Astrocyte (in vitro differentiated cells and primary cell): Measurements from ENCODE around the gene EPAS1. TPM values are rescaled to one million over a fixed set of nuclear protein-coding genes. Genes with fewer than 3 reads are reported as not detected.

ENCODE experiments used
- DNase-seq: peaks from one replicate; pipeline ENCODE4 v3.0.0-alpha.2; 2010; ENCODE audit warnings: low read depth
- FAIRE-seq: peaks from 2 replicates; lab custom pipeline; 2011; peaks lifted over from hg19 to GRCh38; lab: Jason Lieb, UNC
- H2AFZ ChIP-seq: 2 replicates; pipeline ENCODE4 v1.6.0; 2012; ENCODE audit warnings: low read depth, low read length, inconsistent platforms
- H3K27ac ChIP-seq: 2 replicates; pipeline ENCODE4 v1.5.1; 2011; ENCODE audit warnings: low read depth, low read length, inconsistent platforms
- H3K27me3 ChIP-seq: 2 replicates; pipeline ENCODE4 v1.6.0; 2011; ENCODE audit warnings: low read length, inconsistent platforms; ENCODE audit not compliant: insufficient read depth
- H3K36me3 ChIP-seq: 2 replicates; pipeline ENCODE4 v1.5.1; 2011; ENCODE audit warnings: low read length, inconsistent platforms; ENCODE audit not compliant: insufficient read depth
- H3K4me1 ChIP-seq: 2 replicates; pipeline ENCODE4 v1.5.1; 2011; ENCODE audit warnings: low read length, inconsistent platforms; ENCODE audit not compliant: insufficient read depth
- H3K4me2 ChIP-seq: 2 replicates; pipeline ENCODE4 v1.6.0; 2012; ENCODE audit warnings: low read length, inconsistent platforms
- H3K4me3 ChIP-seq: 2 replicates; pipeline ENCODE4 v1.5.1; 2011; ENCODE audit warnings: low read depth, mild to moderate bottlenecking, low read length, inconsistent platforms; ENCODE audit not compliant: insufficient read depth
- H3K79me2 ChIP-seq: 2 replicates; pipeline ENCODE4 v1.6.0; 2012; ENCODE audit warnings: mild to moderate bottlenecking, low read length, inconsistent platforms; ENCODE audit not compliant: insufficient read depth
- H3K9ac ChIP-seq: 2 replicates; pipeline ENCODE4 v1.6.0; 2012; ENCODE audit warnings: mild to moderate bottlenecking, low read length, inconsistent platforms
- H3K9me3 ChIP-seq: 2 replicates; pipeline ENCODE4 v1.5.1; 2012; ENCODE audit warnings: low read depth, mild to moderate bottlenecking, low read length, inconsistent platforms; ENCODE audit not compliant: insufficient read depth
- H4K20me1 ChIP-seq: 2 replicates; pipeline ENCODE4 v1.6.0; 2012; ENCODE audit warnings: low read length, inconsistent platforms; ENCODE audit not compliant: insufficient read depth
- H3K27ac Mint-ChIP-seq: one replicate; pipeline ENCODE4 v1.8.0; 2021; ENCODE audit warnings: mild to moderate bottlenecking, mixed read lengths; ENCODE audit not compliant: unreplicated experiment
- H3K27me3 Mint-ChIP-seq: one replicate; pipeline ENCODE4 v1.8.0; 2021; ENCODE audit warnings: low read depth, mixed read lengths; ENCODE audit not compliant: unreplicated experiment
- H3K36me3 Mint-ChIP-seq: one replicate; pipeline ENCODE4 v1.8.0; 2021; ENCODE audit warnings: low read depth, mixed read lengths; ENCODE audit not compliant: unreplicated experiment
- H3K4me1 Mint-ChIP-seq: one replicate; pipeline ENCODE4 v1.8.0; 2021; ENCODE audit warnings: low read depth, mixed read lengths; ENCODE audit not compliant: unreplicated experiment
- H3K4me3 Mint-ChIP-seq: one replicate; pipeline ENCODE4 v1.8.0; 2021; ENCODE audit warnings: mild to moderate bottlenecking, moderate library complexity, mixed read lengths; ENCODE audit not compliant: unreplicated experiment
- H3K9me3 Mint-ChIP-seq: one replicate; pipeline ENCODE4 v1.8.0; 2021; ENCODE audit warnings: mild to moderate bottlenecking, mixed read lengths; ENCODE audit not compliant: unreplicated experiment
- CTCF ChIP-seq: IDR thresholded peaks from 2 replicates; pipeline ENCODE4 v1.5.1; 2011; ENCODE audit warnings: low read depth, mild to moderate bottlenecking, inconsistent platforms, low read length, moderate library complexity; ENCODE audit not compliant: insufficient read depth
- EZH2 ChIP-seq: IDR thresholded peaks from 2 replicates; pipeline ENCODE4 v1.6.1; 2012; ENCODE audit warnings: mild to moderate bottlenecking, low read length, inconsistent platforms; ENCODE audit not compliant: insufficient read depth
- total RNA-seq: library from RNA; stranded (reverse); gene quantifications from 2 replicates; pipeline ENCODE4 v1.2.1, GENCODE V29; 2021

Gene EPAS1
- total RNA-seq, 1 donor from 2014 or later, result 42.8 TPM

- DNase-seq (no peak), FAIRE-seq (no peak)
- peaks cover 3% of the 10 kb centered on the region for H3K27me3 ChIP-seq
- Mint-ChIP-seq H3K9me3 (peaks cover 3% of the 10 kb centered on the region), H3K27me3 (peaks cover 41% of the 10 kb centered on the region), H3K4me1 (no peaks in the 10 kb centered on the region), H3K27ac (no peak overlapping the region), H3K36me3 (peaks cover 24% of the 10 kb centered on the region), H3K4me3 (no peak overlapping the region)
- no peak overlapping the region for H3K27ac ChIP-seq
- H3K4me3 ChIP-seq, result no peak overlapping the region
- H3K79me2 ChIP-seq, result no peaks in the 10 kb centered on the region
- H2AFZ ChIP-seq, result no peak overlapping the region
- no peak for TF ChIP-seq EZH2
- no peaks in the 10 kb centered on the region for H4K20me1 ChIP-seq
- H3K36me3 ChIP-seq, result no peaks in the 10 kb centered on the region
- H3K9me3 ChIP-seq, result no peaks in the 10 kb centered on the region
- no peaks in the 10 kb centered on the region for H3K4me1 ChIP-seq
- no peak overlapping the region for H3K4me2 ChIP-seq
- no peak overlapping the region for H3K9ac ChIP-seq
These were observed 51.9 kb downstream of the EPAS1 start for GRCh38 chr2:46349115-46349547.

GRCh38 chr2:46350029-46350689 is 53.0 kb downstream of the EPAS1 start:
- DNase-seq, result peak; percentile 31
- peaks cover 3% of the 10 kb centered on the region for H3K9me3 Mint-ChIP-seq
- no peak for FAIRE-seq
- no peak overlapping the region for H3K4me3 Mint-ChIP-seq
- no peak overlapping the region for H2AFZ ChIP-seq
- no peak for TF ChIP-seq CTCF
- TF ChIP-seq EZH2, result no peak
- no peak overlapping the region for H3K27ac ChIP-seq
- H3K4me2 ChIP-seq, result no peak overlapping the region
- H3K4me1 ChIP-seq, result no peaks in the 10 kb centered on the region
- peaks cover 3% of the 10 kb centered on the region for H3K27me3 ChIP-seq
- H3K36me3 Mint-ChIP-seq, result peaks cover 24% of the 10 kb centered on the region
- no peaks in the 10 kb centered on the region for H3K79me2 ChIP-seq
- H3K36me3 ChIP-seq, result no peaks in the 10 kb centered on the region
- H3K9me3 ChIP-seq, result no peaks in the 10 kb centered on the region
- no peaks in the 10 kb centered on the region for H4K20me1 ChIP-seq
- no peak overlapping the region for H3K9ac ChIP-seq
- no peak overlapping the region for H3K27ac Mint-ChIP-seq
- H3K27me3 Mint-ChIP-seq, result peaks cover 41% of the 10 kb centered on the region
- no peaks in the 10 kb centered on the region for H3K4me1 Mint-ChIP-seq
- H3K4me3 ChIP-seq, result no peak overlapping the region

DNA sequence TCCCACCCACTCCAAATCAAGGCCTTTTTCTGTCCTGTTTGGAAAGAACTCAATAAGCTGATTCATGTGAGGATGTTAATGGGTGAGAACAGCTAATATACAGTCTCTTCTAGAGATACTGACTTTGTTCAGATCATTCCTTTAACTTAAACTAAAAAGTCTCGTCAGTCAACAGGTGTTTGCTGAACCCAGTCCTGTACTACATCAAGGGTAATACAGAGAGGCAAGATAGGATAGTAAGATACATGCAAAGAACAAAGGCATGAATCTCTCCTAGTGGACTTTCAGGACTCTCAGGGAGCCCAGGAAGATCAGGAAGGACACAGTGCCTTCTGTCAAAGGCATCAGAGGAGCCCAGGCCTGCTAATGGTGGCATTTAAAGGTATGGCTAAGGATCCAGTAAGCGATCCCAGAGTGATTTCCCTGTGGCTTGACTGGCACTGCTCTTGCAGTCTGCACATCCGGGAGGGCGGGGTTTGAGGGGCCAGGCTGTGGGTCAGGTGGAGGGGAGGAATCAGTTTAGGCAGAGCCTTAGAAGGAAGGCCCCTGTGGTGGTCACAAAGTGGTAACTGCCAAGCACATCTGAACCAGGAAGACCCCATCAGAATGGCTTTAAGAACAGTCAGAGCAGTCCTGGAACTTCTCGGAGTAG is 54.0 kb downstream of the EPAS1 start:
- Histone ChIP-seq H3K4me2 (peak overlapping the region; percentile 21), H3K27ac (no peak overlapping the region), H3K4me3 (no peak overlapping the region), H3K9me3 (no peaks in the 10 kb centered on the region), H3K4me1 (no peaks in the 10 kb centered on the region), H3K36me3 (no peaks in the 10 kb centered on the region), H4K20me1 (no peaks in the 10 kb centered on the region), H3K79me2 (no peaks in the 10 kb centered on the region), H2AFZ (no peak overlapping the region), H3K27me3 (no peaks in the 10 kb centered on the region), H3K9ac (no peak overlapping the region)
- no peak for DNase-seq
- Mint-ChIP-seq H3K4me3 (no peak overlapping the region), H3K27me3 (peaks cover 41% of the 10 kb centered on the region), H3K36me3 (peaks cover 25% of the 10 kb centered on the region), H3K9me3 (peaks cover 6% of the 10 kb centered on the region), H3K4me1 (no peaks in the 10 kb centered on the region), H3K27ac (no peak overlapping the region)
- TF ChIP-seq CTCF, result no peak
- TF ChIP-seq EZH2, result no peak
- FAIRE-seq, result no peak
